ENCODE results near the gene GLCCI1. TPM values are rescaled to one million over a fixed set of nuclear protein-coding genes. Genes with fewer than 3 reads are reported as not detected.

GLCCI1 gene
- total RNA-seq, 2 donors from 2014 or later, result 5.8 to 15.6 TPM

DNA sequence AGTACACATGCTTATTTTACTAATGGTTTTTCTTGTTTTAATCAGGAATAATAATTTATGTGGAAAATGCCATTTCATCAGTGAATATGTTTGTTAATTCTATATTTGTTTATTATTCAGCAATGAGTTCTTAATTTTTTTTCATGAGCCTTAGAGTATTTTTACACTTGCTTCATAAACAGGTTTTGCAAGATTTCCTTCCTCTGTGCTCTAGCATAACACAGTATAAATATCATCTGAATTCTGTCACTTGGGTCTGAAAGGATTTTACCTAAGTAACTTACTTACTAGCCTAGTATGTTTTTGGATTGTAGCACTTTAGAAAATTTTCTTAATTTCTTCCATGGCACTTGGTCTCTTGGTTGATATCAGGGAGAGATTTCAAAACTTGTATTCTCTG lies 45.8 kb downstream of the GLCCI1 start:
- no peak overlapping the region for H3K4me3 ChIP-seq
- ATAC-seq (ENCODE audit: insufficient number of reproducible peaks, low FRiP score, low read depth), result no peak
- no peak overlapping the region for H3K27ac ChIP-seq
- DNase-seq (ENCODE audit: low spot score), result no peak
- no peak for TF ChIP-seq CTCF (IDR thresholded peaks at IDR 0.05)
- no peaks in the 10 kb centered on the region for H3K9me3 ChIP-seq
- no peaks in the 10 kb centered on the region for H3K27me3 ChIP-seq (replicated peaks; ENCODE audit: insufficient read depth)
- H3K4me1 ChIP-seq (ENCODE audit: control insufficient read depth in 1 of 2, low read depth in 2 of 2), result peaks cover 0 to 9% of the 10 kb centered on the region in 2 donors
- no peaks in the 10 kb centered on the region for H3K36me3 ChIP-seq

DNA sequence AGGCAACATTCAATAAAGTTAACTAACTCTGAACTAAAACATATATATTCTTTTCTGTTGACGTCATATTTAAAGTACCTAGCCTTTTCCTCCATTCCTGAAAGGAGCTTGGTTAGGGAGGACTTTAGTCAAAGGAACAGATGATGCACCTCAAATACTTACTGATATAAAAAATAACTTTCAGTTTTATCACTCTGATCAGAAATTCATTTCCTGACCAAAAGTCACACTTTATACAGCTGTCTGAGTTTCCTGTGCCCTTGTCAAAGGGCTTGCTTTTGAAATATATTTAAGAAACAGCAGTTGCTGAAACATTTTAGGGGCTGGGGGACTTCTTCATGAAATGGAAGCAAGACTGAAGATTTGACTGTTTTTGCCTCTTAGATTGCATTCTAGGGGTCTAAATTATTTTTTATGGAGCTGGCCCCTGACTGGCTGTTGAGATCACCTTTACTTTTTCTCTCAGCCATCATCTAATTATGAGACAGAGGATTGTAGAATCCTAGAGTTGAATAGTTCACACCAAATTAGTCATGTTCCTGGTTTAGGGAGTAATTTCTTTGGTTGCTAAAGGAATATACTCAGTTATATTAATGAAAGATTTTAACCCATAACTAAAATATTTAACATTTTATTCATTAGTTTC lies 46.6 kb downstream of the GLCCI1 start:
- TF ChIP-seq CTCF (IDR thresholded peaks at IDR 0.05), result no peak
- no peaks in the 10 kb centered on the region for H3K36me3 ChIP-seq
- H3K27ac ChIP-seq, result no peak overlapping the region
- H3K4me1 ChIP-seq (ENCODE audit: control insufficient read depth in 1 of 2, low read depth in 2 of 2), result peaks cover 0 to 6% of the 10 kb centered on the region in 2 donors
- ATAC-seq (ENCODE audit: insufficient number of reproducible peaks, low FRiP score, low read depth) (no peak), DNase-seq (ENCODE audit: low spot score) (no peak)
- no peak overlapping the region for H3K4me3 ChIP-seq
- H3K9me3 ChIP-seq, result no peaks in the 10 kb centered on the region
- H3K27me3 ChIP-seq (replicated peaks; ENCODE audit: insufficient read depth), result no peaks in the 10 kb centered on the region

- TF ChIP-seq CTCF (IDR thresholded peaks at IDR 0.05), result no peak
- H3K27me3 ChIP-seq (replicated peaks; ENCODE audit: insufficient read depth), result no peaks in the 10 kb centered on the region
- H3K27ac ChIP-seq, result no peak overlapping the region
- ATAC-seq (ENCODE audit: insufficient number of reproducible peaks, low FRiP score, low read depth) (no peak), DNase-seq (ENCODE audit: low spot score) (no peak)
- H3K9me3 ChIP-seq, result no peaks in the 10 kb centered on the region
- no peaks in the 10 kb centered on the region for H3K36me3 ChIP-seq
- H3K4me3 ChIP-seq, result no peak overlapping the region
- H3K4me1 ChIP-seq (ENCODE audit: control insufficient read depth in 1 of 2, low read depth in 2 of 2), result peaks cover 0 to 2% of the 10 kb centered on the region in 2 donors
Observed at GRCh38 chr7:8015746-8016120, 47.1 kb downstream of the GLCCI1 start.

- no peak overlapping the region for H3K4me3 ChIP-seq
- H3K36me3 ChIP-seq, result no peaks in the 10 kb centered on the region
- H3K27me3 ChIP-seq (replicated peaks; ENCODE audit: insufficient read depth), result no peaks in the 10 kb centered on the region
- ATAC-seq (ENCODE audit: insufficient number of reproducible peaks, low FRiP score, low read depth) (no peak), DNase-seq (ENCODE audit: low spot score) (no peak)
- no peaks in the 10 kb centered on the region for H3K4me1 ChIP-seq (ENCODE audit: control insufficient read depth in 1 of 2, low read depth in 2 of 2)
- no peak for TF ChIP-seq CTCF (IDR thresholded peaks at IDR 0.05)
- no peak overlapping the region for H3K27ac ChIP-seq
- H3K9me3 ChIP-seq, result no peaks in the 10 kb centered on the region
Observed at GRCh38 chr7:8017423-8017822, 48.8 kb downstream of the GLCCI1 start.

GRCh38 chr7:8018961-8019360 lies 50.4 kb downstream of the GLCCI1 start:
- Histone ChIP-seq H3K4me1 (ENCODE audit: control insufficient read depth in 1 of 2, low read depth in 2 of 2) (no peaks in the 10 kb centered on the region), H3K9me3 (no peaks in the 10 kb centered on the region), H3K36me3 (no peaks in the 10 kb centered on the region), H3K27ac (no peak overlapping the region), H3K27me3 (replicated peaks; ENCODE audit: insufficient read depth) (no peaks in the 10 kb centered on the region), H3K4me3 (no peak overlapping the region)
- no peak for TF ChIP-seq CTCF (IDR thresholded peaks at IDR 0.05)
- ATAC-seq (ENCODE audit: insufficient number of reproducible peaks, low FRiP score, low read depth), result no peak
- DNase-seq (ENCODE audit: low spot score), result no peak
